Stimulated activated CD8-positive, alpha-beta memory T cell treated with anti-CD3 and anti-CD28 coated beads, Interleukin-7, amount 100 ng/mL, for 4 hours (primary cell): Measurements from ENCODE around the gene LRSAM1.

ENCODE experiments used
- DNase-seq, 2 donors: peaks; one replicate each; pipeline ENCODE4 v3.0.0-alpha.2; 2020; ENCODE audit warnings: low read depth in 2 of 2

Gene LRSAM1

DNA sequence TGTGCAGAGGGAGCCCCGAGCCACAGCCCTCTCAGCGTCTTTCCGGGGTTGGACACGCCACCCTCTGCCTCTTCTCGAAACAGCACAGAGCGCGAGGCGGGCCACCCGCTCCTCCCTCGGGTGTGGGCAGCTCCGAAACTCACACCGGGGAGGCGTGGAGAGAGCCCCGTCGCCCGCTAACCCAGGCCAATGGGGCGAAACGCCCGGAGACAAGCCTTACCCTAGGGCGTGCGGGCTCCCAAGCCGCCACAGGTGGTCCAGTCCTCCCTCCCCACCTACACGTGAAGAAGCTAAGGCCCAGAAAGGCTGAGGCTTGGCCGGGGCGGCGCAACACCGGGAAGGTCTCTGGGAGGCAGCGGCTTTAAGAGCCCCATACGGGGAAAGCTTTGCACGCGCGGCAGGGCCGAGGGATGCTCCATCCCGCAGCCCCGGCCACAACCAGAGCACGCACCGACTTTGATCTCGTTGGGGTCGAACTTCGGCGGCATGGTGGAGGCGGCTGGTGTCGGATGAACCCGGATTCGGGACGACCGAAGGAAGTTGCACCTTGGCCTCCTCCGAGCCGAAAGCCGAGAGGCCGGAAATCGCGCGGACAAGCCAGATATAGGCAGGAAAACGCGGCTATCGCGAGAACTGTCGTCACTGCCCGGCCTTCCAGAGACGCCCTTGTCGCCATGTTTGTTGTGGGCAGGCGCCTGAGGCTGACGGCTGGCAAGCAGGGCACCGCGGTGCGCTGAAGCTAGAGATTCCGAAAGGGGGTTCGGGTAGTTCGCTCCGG, at the start of gene LRSAM1, which contains the start of gene RPL12:
TSS of gene LRSAM1 (plus strand) at position 681 of the 778 bp plus-strand sequence. CDS start 3,018 bp downstream, outside the sequence.
TSS of gene RPL12 (minus strand) at position 577 of the 778 bp plus-strand sequence. CDS start at position 488, 89 bp downstream.
- DNase-seq: peak; percentile 93 to 95

DNA sequence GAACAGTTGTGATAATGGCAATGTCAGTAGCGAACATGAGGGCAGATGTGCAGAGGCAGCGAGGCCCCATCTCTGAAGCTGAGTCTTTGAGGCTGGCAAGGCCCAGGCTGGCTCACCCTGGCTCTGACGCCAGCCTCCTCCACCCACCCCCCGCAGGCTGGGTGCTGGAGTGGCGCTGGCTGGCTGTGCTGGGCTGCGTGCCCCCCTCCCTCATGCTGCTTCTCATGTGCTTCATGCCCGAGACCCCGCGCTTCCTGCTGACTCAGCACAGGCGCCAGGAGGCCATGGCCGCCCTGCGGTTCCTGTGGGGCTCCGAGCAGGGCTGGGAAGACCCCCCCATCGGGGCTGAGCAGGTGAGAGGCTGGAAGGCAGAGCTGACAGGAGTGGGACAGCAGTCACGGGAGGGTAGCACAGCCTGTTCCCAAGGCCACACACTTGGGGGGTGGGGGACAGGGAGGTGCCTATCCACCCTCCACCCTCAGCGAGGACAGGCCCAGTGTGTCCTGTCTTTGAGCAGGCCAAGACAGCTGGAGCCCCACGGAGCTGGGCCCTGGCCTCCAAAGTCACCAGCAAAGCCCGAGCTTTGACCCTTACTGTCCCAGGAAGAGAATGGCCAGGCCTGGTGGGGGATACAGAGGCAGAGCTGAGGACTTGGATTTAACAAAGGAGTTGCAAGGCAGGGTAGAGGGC, 48.8 kb upstream of the LRSAM1 start:
- DNase-seq: no peak

DNA sequence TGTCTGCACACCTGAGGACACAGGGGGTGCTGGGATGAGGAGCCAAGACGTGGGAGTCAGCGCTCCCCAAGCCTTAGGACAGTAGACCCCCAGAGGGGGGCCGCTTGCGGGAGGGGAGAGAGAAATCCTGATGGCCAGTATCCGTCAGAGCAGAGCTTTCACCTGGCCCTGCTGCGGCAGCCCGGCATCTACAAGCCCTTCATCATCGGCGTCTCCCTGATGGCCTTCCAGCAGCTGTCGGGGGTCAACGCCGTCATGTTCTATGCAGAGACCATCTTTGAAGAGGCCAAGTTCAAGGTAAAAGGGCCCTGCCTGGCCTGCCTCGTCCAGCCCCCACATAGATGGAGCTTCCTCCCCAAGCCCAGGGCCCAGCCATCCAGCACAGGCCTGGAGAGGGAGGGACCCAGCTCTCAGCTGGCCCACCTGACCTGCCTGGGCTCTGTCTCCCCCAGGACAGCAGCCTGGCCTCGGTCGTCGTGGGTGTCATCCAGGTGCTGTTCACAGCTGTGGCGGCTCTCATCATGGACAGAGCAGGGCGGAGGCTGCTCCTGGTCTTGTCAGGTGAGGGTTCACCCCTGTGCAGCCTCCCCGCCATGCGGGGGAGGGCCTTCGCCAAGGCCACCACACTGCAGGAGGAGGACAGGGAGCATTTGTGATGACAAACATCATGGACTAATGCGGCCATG, 47.7 kb upstream of the LRSAM1 start:
- DNase-seq: no peak

DNA sequence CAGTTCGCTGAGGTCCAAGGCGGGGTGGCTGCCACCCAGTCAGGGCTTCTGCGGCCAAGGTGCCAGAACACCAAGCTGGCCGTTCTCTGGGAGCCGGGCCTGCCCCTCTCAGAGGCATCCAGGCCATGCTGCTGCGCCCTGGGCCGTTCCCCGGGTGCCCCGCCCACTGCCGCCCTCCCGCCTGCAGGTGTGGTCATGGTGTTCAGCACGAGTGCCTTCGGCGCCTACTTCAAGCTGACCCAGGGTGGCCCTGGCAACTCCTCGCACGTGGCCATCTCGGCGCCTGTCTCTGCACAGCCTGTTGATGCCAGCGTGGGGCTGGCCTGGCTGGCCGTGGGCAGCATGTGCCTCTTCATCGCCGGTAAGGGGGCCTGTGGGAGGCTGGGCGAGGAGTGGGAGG, 46.7 kb upstream of the LRSAM1 start:
- DNase-seq: no peak

DNA sequence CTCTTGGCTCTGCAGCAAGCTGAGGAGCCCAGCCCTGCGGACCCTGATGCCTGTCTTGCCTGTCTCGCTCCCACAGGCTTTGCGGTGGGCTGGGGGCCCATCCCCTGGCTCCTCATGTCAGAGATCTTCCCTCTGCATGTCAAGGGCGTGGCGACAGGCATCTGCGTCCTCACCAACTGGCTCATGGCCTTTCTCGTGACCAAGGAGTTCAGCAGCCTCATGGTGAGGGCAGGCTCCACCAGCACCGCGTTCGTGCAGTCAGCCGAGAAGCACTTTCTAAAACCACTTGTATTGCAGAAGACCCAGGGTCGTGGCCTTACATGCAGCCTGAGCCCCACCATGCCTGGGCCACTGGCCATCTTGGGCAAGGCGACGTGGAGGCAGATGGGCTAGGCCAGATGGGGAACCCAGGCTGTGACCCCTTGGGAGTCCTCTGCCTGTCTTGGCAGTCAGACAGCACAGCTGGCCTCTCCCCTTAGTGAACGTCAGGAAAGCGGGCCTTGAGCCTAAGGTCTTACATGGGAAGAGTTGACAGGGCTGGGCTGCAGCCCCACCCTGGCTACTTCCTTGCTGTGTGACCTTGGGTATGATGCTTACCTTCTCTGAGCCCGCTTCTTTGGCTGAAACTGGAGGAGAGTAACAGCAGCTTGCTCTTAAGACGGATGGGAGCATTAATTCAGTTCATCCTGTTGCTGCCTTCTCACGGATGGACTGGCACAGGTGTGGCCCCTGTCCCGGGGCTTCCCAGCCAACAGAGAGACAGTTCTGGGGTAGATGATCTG, 45.8 kb upstream of the LRSAM1 start:
- no peak for DNase-seq

DNA sequence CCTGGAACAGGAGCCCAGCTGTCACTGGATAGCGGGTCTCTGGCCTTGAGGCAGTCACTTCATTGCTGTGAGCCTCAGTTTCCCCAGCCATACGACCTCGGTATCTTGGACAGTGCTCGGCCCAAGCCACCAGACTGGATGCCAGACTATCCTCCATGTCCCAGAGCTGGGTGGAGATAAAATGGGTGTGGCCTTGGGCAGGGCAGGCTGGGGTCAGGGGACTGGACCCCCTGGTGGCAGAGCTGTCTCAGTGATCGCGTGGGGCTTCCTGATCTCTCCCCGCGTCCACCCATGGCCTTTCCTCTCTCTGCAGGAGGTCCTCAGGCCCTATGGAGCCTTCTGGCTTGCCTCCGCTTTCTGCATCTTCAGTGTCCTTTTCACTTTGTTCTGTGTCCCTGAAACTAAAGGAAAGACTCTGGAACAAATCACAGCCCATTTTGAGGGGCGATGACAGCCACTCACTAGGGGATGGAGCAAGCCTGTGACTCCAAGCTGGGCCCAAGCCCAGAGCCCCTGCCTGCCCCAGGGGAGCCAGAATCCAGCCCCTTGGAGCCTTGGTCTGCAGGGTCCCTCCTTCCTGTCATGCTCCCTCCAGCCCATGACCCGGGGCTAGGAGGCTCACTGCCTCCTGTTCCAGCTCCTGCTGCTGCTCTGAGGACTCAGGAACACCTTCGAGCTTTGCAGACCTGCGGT, 44.4 kb upstream of the LRSAM1 start:
- DNase-seq: no peak

DNA sequence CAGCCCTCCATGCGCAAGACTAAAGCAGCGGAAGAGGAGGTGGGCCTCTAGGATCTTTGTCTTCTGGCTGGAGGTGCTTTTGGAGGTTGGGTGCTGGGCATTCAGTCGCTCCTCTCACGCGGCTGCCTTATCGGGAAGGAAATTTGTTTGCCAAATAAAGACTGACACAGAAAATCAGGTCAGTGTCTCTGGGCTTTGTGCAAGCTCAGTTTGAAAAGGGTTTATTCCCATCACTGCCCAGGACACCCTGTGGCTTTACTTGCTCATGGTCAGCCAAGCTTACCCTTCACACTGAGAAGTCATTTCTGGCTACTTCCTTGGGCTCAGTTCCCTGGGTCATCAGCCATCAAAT, 43.8 kb upstream of the LRSAM1 start:
- DNase-seq: no peak

DNA sequence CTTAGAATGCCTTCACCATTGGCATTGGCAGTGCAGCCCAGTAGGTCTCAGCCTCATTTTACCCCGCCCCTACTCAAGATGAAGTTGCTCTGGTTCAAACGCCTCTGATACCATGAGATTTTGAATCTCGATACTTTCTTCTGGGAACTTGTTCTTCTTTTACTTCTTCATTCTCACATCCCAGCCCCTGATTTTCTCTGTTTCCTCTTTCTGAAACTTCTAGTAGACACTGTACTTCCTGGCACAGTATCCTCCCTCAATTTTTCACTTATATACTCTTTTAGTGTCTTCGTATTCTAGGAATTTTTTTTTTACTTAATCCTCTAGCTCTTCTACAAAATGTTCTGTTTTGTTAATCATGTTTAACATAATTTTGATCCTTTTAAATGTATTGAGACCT, 40.2 kb upstream of the LRSAM1 start:
- no peak for DNase-seq

DNA sequence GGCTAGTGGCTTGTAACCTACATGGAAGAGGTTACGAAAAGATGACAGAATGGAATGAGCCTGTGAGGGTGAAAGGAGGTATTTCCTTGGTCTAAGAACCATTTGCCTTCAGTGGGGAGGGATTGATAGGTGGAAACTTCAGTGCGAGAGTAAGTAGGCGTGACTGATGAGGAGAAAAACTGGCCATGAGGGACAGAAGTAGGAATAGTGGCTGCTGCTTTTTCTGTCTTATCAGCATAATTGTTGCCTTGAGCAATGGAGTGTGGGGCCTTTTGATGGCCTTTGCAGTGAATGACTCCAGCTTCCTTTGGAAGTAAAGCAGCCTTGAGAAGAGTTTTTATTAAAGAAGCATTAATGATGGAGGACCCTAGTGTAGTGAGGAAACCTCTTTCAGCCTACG, 36.2 kb upstream of the LRSAM1 start:
- DNase-seq: no peak

DNA sequence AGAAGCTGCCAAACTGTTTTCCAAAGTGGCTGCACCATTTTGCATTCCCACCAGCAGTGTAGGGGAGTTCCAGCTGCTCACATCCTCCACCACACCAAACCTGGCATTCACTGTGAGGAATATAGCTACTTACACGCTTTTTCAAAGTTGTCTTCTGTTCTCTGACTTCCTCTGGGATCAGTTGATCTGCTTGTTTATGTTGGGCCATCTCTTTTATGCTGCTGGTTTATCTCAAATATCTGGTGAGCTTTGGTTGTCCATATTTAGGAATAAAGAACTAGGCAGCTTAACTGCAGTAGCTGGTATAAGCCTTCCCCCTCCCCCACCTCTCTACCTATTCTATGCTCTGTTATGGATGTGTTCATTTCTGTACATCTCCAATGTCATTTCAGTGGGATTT, 35.7 kb upstream of the LRSAM1 start:
- DNase-seq: no peak

DNA sequence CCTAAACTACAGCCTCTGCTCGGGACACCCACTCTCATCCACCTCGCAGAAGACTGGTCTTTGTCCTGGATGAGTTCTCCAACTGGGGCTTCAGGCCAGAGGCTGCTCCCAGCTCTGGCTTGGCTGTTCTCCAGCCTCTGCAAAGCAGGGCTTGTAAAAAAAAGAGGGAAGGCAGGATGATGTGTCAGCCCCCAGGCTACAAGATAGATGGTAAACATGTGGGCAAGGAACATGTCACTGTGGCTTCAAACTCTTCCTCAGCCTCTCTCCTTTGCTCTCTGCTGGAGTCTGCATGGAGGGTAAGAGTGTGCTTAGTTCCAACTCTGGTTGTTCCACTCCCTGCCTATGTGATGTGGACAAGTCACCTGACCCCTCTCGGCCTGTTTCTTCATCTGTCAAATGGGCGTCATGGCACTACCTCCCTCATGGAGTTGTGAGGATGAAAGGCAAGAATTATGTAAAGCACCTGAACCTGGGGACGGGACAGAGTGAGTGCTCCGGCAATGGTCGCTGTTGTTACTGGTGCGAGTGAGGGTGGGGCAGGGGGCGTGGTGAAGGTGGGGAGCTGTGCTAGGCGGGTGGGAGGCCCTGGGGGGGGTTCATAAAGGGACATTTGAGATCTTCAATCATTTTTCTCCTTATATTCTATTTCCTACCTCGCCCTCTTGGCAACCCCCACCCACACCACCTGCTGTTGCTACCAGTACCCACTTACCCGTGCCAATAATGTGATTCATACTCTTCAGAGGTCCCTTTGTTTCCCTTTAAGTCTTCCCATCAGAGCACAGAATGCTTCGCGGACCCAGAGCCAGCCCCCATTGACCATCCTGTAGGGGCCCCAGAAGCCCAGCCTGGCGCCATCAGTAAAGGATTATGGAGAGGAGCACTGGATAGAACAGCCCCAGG, 33.9 kb upstream of the LRSAM1 start:
- no peak for DNase-seq

DNA sequence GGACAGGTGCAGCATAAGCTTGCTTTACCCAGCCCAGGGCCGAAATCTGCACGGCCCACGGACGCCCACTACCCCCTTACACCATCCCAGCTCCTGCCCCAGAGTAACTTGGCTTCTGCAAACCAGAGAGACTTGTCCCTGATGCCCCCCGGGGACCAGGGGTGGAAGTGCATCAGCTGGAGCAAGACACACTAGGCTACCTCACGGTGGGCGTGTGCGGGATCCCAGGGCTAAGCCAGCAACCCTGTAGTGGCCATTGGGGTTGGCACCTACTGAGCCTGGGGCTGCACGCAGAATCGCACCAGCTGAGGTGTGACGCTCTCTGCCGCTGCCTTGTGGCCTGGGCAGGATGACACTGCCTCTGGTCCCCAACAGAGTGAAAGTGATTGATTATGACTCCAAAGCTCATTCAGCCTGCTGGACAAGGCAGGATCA, 33.3 kb upstream of the LRSAM1 start:
- DNase-seq: peak in 1 of 2 donors; percentile 17

DNA sequence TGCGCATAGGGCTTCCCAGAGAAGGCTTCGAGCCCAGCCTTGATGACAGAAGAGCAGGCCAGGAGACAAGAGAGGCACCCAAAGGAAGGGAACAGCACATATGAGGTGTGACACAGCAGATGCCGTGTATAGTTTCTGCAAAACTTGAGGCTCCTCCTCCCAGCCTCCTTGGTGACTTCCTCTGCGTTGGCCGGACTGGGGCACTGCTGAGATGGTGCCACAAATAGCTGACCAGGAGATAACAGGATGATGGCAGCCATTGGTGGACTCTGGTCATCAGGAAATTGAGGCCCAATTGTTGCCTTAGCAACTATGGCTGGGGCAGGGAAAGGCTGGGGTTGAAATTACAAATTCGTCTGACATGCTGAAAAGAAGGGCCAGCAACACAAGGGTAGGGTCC, 32.0 kb upstream of the LRSAM1 start:
- no peak for DNase-seq

DNA sequence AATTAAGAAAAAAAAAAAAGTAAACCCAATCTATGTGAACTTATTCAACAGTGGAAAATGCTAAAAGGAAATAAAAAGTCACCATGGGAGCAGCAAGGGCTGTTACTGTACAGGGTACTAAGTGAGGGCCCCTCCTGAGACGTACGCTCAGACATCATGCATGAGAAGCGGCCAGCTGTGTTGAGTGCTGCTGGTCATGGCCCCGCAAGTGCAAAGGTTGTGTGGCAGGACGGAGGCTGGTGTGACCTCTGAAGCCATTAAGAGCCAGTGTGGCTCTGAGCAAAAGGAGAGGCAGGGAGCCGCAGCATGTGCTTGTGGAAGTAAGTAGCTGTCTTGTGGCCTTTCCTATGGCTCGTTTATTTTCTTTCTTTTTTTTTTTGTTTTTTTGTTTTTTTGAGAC, 30.3 kb upstream of the LRSAM1 start:
- DNase-seq: no peak

DNA sequence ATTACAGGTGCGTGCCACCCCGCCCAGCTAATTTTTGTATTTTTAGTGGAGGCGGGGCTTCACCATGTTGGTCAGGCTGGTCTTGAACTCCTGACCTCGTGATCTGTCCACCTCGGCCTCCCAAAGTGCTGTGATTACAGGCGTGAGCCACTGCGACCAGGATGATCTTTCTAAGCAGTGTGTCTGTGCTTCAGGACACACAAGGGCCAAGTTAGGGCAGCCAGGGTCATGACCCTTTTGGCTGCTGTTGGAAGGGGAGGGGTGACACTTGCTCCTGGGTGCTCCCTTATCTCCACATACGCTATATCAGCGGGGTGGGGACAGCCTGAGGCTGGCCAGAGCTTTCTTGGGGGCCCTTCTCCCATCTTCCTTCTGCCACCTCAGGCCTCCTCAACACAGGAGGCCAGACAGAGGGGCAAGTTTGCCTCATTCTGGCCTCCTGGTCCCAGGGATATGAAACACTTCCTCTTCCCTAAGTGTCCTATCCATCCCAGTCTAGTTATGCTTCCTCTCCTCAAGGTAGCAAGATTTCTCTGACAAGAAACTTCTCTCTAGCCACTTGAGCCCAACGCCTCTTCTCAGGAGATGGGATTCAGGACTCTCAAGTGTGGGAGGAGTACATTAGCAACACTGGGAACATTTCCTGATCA, 29.1 kb upstream of the LRSAM1 start:
- no peak for DNase-seq

DNA sequence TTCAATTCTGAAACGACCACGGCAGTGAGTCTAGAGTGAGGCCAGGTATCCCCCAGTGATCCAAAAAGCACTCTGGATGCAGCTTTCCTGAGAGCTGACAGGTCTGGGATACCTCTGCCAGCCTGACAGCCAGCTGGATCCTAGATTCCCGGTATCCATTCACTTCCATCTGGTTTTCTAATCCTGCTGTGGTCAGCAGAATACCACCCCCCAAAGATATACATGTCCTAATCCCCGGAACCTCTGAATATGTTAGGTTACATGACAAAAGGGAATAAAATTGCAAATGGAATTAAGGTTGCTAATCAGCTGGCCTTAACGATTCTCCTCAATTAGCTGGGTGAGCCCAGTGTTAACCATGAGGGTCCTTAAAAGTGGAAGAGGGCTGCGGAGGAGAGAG, 28.5 kb upstream of the LRSAM1 start:
- DNase-seq: no peak

DNA sequence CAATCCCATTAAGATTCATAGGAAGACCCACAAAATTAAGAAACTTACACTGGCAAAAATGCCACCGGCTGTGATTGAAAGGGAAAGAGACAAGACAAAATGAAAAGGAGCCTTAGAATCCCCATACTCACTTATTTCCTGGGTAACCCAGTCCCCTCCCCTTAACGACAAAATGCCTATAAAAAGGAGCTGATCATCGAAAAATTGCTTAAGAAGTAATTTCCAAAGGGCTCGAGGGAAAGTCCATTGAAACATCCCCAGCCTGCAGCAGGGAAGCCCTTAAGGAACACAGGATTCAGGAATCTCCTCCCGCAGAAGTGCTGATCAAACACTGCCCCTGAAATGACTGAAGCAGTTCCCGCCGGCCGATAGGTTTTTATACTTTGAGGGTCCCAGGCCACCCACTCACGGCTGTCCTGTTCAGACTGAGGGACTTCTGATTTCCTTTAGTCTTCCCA, 27.8 kb upstream of the LRSAM1 start:
- no peak for DNase-seq

DNA sequence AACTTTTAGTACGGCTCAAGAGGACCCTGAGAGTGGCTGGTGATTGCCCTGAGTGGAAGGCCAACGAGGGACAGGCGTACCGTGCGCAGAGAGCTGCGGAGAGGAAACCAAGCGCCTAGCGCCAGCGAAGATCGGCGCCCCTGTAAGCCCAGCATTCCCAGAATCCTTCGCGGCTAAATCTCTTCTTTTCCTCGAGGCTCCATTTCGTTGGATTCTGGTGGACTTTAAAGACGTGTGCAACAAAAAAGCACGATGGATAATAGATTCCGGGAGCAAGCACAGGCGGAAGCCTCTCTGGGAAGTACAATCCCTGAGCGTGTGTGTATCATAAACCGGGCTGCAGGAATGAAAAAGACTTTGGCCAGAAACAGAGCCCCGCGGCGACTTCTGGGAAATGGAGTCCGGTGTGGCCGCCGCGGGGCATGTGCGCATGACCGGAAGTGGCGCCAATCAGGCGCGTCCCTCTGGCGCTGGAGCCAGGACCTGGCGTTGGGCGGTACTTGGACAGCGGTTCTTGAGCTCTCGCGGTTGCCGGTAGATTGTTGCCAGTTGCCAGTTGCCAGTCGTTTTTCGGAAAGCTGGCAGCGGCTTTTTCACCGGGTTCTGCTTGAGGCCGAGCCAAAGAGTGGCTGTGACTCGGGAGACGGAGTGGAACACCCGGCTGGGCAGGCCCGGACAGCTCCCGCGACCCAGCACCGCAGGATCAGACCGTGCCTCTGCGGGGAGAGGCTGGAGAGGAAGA, 27.2 kb upstream of the LRSAM1 start, which contains the start of gene ZNF79:
TSS of gene ZNF79 (plus strand) at position 449 of the 742 bp plus-strand sequence. CDS start 406 bp downstream, outside the sequence.
- peak; percentile 79 to 86 for DNase-seq

DNA sequence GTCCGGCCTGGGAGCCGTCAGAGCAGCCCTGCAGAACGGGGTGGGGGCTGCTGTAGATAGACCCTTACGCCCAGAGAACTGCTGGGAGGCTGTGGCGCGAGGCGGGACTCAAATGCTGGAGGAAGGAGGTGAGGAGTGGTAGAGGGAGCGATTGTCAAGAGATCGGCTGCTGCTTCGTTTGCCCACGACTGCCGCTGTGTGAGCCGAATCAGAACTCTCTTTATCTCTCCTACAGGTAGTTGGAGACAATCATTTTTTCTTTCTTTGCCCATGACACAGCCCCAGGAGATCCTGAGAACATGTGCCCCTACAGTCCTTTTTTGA, 26.7 kb upstream of the LRSAM1 start:
- peak in 1 of 2 donors; percentile 15 for DNase-seq
